Measurements from ENCODE around the gene ZNF667.

- TF ChIP-seq CTCF (IDR thresholded peaks at IDR 0.05) (no peak), POLR2A (IDR thresholded peaks at IDR 0.05) (no peak)
These were observed 78.3 kb downstream of the ZNF667 start for GRCh38 chr19:56398809-56399208.

All from uterus (tissue), 2 donors.